Measurements from ENCODE around the gene CPLANE1. TPM values are rescaled to one million over a fixed set of nuclear protein-coding genes. Genes with fewer than 3 reads are reported as not detected.
A peak's percentile ranks its signal among the peaks of the same experiment; 100 is the strongest.
"Not testable (repeated sequence)": the region's sequence is repeated elsewhere in the genome, so short reads cannot be mapped to it uniquely, and the experiment has no call there.

Gene CPLANE1
- total RNA-seq (2014; rRNA removed; shearing (Covaris generic)) = 11.1 and 25.3 TPM in 2 replicates

GRCh38 chr5:37248970-37249814 is at the start of gene CPLANE1:
Gene CPLANE1, minus strand, starts transcription at chr5:37249376. Its CDS starts 1,678 bp downstream, at chr5:37247698.
- peak; percentile 70 for DNase-seq (ENCODE audit: low spot score)
- in situ Hi-C loops (cut with HindIII; ENCODE audit: low sequenced_read_pairs) = no loop called here

- DNase-seq (ENCODE audit: low spot score); in situ Hi-C loops (cut with HindIII; ENCODE audit: low sequenced_read_pairs): not testable (repeated sequence)
Observed at GRCh38 chr5:37296313-37296712, 47.1 kb upstream of the CPLANE1 start.

- no peak for DNase-seq (ENCODE audit: low spot score)
- in situ Hi-C loops (cut with HindIII; ENCODE audit: low sequenced_read_pairs) = no loop called here
Observed at GRCh38 chr5:37283214-37283820, 34.1 kb upstream of the CPLANE1 start.

- no peak for DNase-seq (ENCODE audit: low spot score)
- in situ Hi-C loops (cut with HindIII; ENCODE audit: low sequenced_read_pairs) = no loop called here
Observed at GRCh38 chr5:37275511-37275910, 26.3 kb upstream of the CPLANE1 start.

- in situ Hi-C loops (cut with HindIII; ENCODE audit: low sequenced_read_pairs) = no loop called here
- DNase-seq (ENCODE audit: low spot score) = no peak
Observed at GRCh38 chr5:37272511-37272910, 23.3 kb upstream of the CPLANE1 start.

GRCh38 chr5:37268100-37268499 is 18.9 kb upstream of the CPLANE1 start:
- DNase-seq (ENCODE audit: low spot score); in situ Hi-C loops (cut with HindIII; ENCODE audit: low sequenced_read_pairs): not testable (repeated sequence)

GRCh38 chr5:37255774-37256358 is 6.7 kb upstream of the CPLANE1 start:
- in situ Hi-C loops (cut with HindIII; ENCODE audit: low sequenced_read_pairs) = no loop called here
- DNase-seq (ENCODE audit: low spot score) = no peak

- in situ Hi-C loops (cut with HindIII; ENCODE audit: low sequenced_read_pairs) = no loop called here
- DNase-seq (ENCODE audit: low spot score) = no peak
Observed at GRCh38 chr5:37254581-37254980, 5.4 kb upstream of the CPLANE1 start.

- in situ Hi-C loops (cut with HindIII; ENCODE audit: low sequenced_read_pairs) = no loop called here
- no peak for DNase-seq (ENCODE audit: low spot score)
Observed at GRCh38 chr5:37251665-37252064, 2.5 kb upstream of the CPLANE1 start.

GRCh38 chr5:37249815-37250164 is 614 bp upstream of the CPLANE1 start:
- no peak for DNase-seq (ENCODE audit: low spot score)
- in situ Hi-C loops (cut with HindIII; ENCODE audit: low sequenced_read_pairs) = no loop called here

GRCh38 chr5:37248421-37248969 is 681 bp downstream of the CPLANE1 start:
- peak; percentile 34 for DNase-seq (ENCODE audit: low spot score)
- in situ Hi-C loops (cut with HindIII; ENCODE audit: low sequenced_read_pairs) = no loop called here

- DNase-seq (ENCODE audit: low spot score) = no peak
- in situ Hi-C loops (cut with HindIII; ENCODE audit: low sequenced_read_pairs) = no loop called here
Observed at GRCh38 chr5:37247496-37247895, 1.7 kb downstream of the CPLANE1 start.

- in situ Hi-C loops (cut with HindIII; ENCODE audit: low sequenced_read_pairs) = no loop called here
- no peak for DNase-seq (ENCODE audit: low spot score)
Observed at GRCh38 chr5:37247036-37247435, 2.1 kb downstream of the CPLANE1 start.

GRCh38 chr5:37234288-37234687 is 14.9 kb downstream of the CPLANE1 start:
- DNase-seq (ENCODE audit: low spot score) = no peak
- in situ Hi-C loops (cut with HindIII; ENCODE audit: low sequenced_read_pairs) = no loop called here

- in situ Hi-C loops (cut with HindIII; ENCODE audit: low sequenced_read_pairs) = no loop called here
- DNase-seq (ENCODE audit: low spot score) = no peak
Observed at GRCh38 chr5:37226377-37226776, 22.8 kb downstream of the CPLANE1 start.

- no peak for DNase-seq (ENCODE audit: low spot score)
- in situ Hi-C loops (cut with HindIII; ENCODE audit: low sequenced_read_pairs) = no loop called here
Observed at GRCh38 chr5:37222181-37222580, 27.0 kb downstream of the CPLANE1 start.

- in situ Hi-C loops (cut with HindIII; ENCODE audit: low sequenced_read_pairs) = not testable (repeated sequence)
Observed at GRCh38 chr5:37220426-37220825, 28.8 kb downstream of the CPLANE1 start.

GRCh38 chr5:37219384-37219783 is 29.8 kb downstream of the CPLANE1 start:
- DNase-seq (ENCODE audit: low spot score); in situ Hi-C loops (cut with HindIII; ENCODE audit: low sequenced_read_pairs): not testable (repeated sequence)

More at GRCh38 chr5:37220426-37220825, 28.8 kb downstream of the CPLANE1 start:
- DNase-seq (ENCODE audit: low spot score) = not testable (repeated sequence)

- in situ Hi-C loops (cut with HindIII; ENCODE audit: low sequenced_read_pairs) = no loop called here
- DNase-seq (ENCODE audit: low spot score) = no peak
Observed at GRCh38 chr5:37217976-37218375, 31.2 kb downstream of the CPLANE1 start.

GRCh38 chr5:37214550-37214949 is 34.6 kb downstream of the CPLANE1 start:
- in situ Hi-C loops (cut with HindIII; ENCODE audit: low sequenced_read_pairs) = no loop called here

More at GRCh38 chr5:37214550-37214949, 34.6 kb downstream of the CPLANE1 start:
- DNase-seq (ENCODE audit: low spot score) = no peak

Measured in G401 (cell line).